IMR-90 (cell line): ENCODE results near the gene HHIP.

ENCODE experiments used
- CEBPB ChIP-seq: IDR thresholded peaks from 2 replicates; pipeline ENCODE4 v1.6.1; 2012; ENCODE audit warnings: low read depth, low read length, improper control_type of control experiment
- CTCF ChIP-seq: conservative IDR thresholded peaks from 2 replicates; pipeline ENCODE4 v1.5.1; 2012; ENCODE audit warnings: mild to moderate bottlenecking, low read depth, low read length, improper control_type of control experiment
- MAFK ChIP-seq: IDR thresholded peaks from 2 replicates; pipeline ENCODE4 v1.6.1; 2012; ENCODE audit warnings: low read depth, low read length, improper control_type of control experiment
- MAZ ChIP-seq: IDR thresholded peaks from 2 replicates; pipeline ENCODE4 v1.6.1; 2012; ENCODE audit warnings: low read depth, mild to moderate bottlenecking, low read length, improper control_type of control experiment, moderate library complexity, borderline replicate concordance
- NFE2L2 ChIP-seq: fragments of 150-350 bp; IDR thresholded peaks from 2 replicates; pipeline ENCODE4 v1.6.1; 2016; ENCODE audit warnings: low read depth, mild to moderate bottlenecking, low read length
- POLR2A ChIP-seq: IDR thresholded peaks from 2 replicates; pipeline ENCODE4 v1.6.1; 2012; ENCODE audit warnings: mild to moderate bottlenecking, low read depth, low read length
- RCOR1 ChIP-seq: IDR thresholded peaks from 2 replicates; pipeline ENCODE4 v1.6.1; 2012; ENCODE audit warnings: mild to moderate bottlenecking, low read length, improper control_type of control experiment; ENCODE audit not compliant: insufficient replicate concordance
- SMC3 ChIP-seq: fragments of 150-350 bp; IDR thresholded peaks from 2 replicates; pipeline ENCODE4 v1.6.1; 2016; ENCODE audit warnings: low read depth, mild to moderate bottlenecking, antibody characterized with exemption, low read length, moderate library complexity
- TF ChIP-seq, protein P1 (sequence below): fragments of 150-350 bp; IDR thresholded peaks from 2 replicates; pipeline ENCODE4 v1.6.1; 2016; ENCODE audit warnings: low read depth, mild to moderate bottlenecking, low read length, moderate library complexity, borderline replicate concordance

- no peak for TF ChIP-seq CTCF
- no peak for TF ChIP-seq SMC3
- no peak for TF ChIP-seq POLR2A
- TF ChIP-seq CEBPB: no peak
- no peak for TF ChIP-seq MAZ
- TF ChIP-seq, protein P1, sequence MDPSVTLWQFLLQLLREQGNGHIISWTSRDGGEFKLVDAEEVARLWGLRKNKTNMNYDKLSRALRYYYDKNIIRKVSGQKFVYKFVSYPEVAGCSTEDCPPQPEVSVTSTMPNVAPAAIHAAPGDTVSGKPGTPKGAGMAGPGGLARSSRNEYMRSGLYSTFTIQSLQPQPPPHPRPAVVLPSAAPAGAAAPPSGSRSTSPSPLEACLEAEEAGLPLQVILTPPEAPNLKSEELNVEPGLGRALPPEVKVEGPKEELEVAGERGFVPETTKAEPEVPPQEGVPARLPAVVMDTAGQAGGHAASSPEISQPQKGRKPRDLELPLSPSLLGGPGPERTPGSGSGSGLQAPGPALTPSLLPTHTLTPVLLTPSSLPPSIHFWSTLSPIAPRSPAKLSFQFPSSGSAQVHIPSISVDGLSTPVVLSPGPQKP: no peak
- no peak for TF ChIP-seq RCOR1
- TF ChIP-seq NFE2L2: no peak
- TF ChIP-seq MAFK: no peak
Measured at GRCh38 chr4:144633215-144633614, 12.7 kb upstream of the HHIP start.
